Activated naive CD4-positive, alpha-beta T cell (primary cell): ENCODE results near the gene C22orf15.

Experiments
- DNase-seq, 4 experiments: peaks; one replicate each; lab custom pipeline; 2025; lab: John Stamatoyannopoulos, UW

C22orf15 gene

GRCh38 chr22:23750714-23751440 lies 11.9 kb upstream of the C22orf15 start, which contains the start of gene ZNF70:
Gene ZNF70 (minus strand): TSS chr22:23751112. CDS start chr22:23745140, 5,972 bp downstream.
- DNase-seq = peak; percentile 28 to 84 (median 61)

GRCh38 chr22:23751441-23751996 lies 11.3 kb upstream of the C22orf15 start:
- peak in 1 of 4 experiments; percentile 43 for DNase-seq

- DNase-seq = no peak
Observed at GRCh38 chr22:23752090-23752691, 10.6 kb upstream of the C22orf15 start.

GRCh38 chr22:23752750-23753149 lies 10.0 kb upstream of the C22orf15 start:
- no peak for DNase-seq

GRCh38 chr22:23753385-23753784 lies 9.4 kb upstream of the C22orf15 start:
- no peak for DNase-seq

- DNase-seq = no peak
Observed at GRCh38 chr22:23754220-23754919, 8.4 kb upstream of the C22orf15 start, which contains the start of gene VPREB3. Gene VPREB3 (minus strand): TSS chr22:23754425. CDS start chr22:23754363, 62 bp downstream.

GRCh38 chr22:23754980-23755636 lies 7.7 kb upstream of the C22orf15 start:
- DNase-seq = no peak

- no peak for DNase-seq
Observed at GRCh38 chr22:23755711-23756110, 7.1 kb upstream of the C22orf15 start.

- DNase-seq = no peak
Observed at GRCh38 chr22:23756891-23757290, 5.9 kb upstream of the C22orf15 start.

GRCh38 chr22:23759566-23759965 lies 3.2 kb upstream of the C22orf15 start:
- no peak for DNase-seq

- no peak for DNase-seq
Observed at GRCh38 chr22:23760056-23760455, 2.7 kb upstream of the C22orf15 start.

GRCh38 chr22:23763579-23763945 lies 772 bp downstream of the C22orf15 start:
- DNase-seq = peak; percentile 18 to 51 (median 32)

- no peak for DNase-seq
Observed at GRCh38 chr22:23763954-23764353, 1.2 kb downstream of the C22orf15 start.

GRCh38 chr22:23764899-23765881 lies 2.4 kb downstream of the C22orf15 start:
- DNase-seq = no peak

GRCh38 chr22:23767303-23767672 lies 4.5 kb downstream of the C22orf15 start:
- no peak for DNase-seq

GRCh38 chr22:23767673-23768548 lies 5.1 kb downstream of the C22orf15 start, which contains the start of gene CHCHD10:
Gene CHCHD10 (minus strand): TSS chr22:23767972. CDS start chr22:23767874, 98 bp downstream.
- DNase-seq = peak; percentile 51 to 74 (median 54)

GRCh38 chr22:23769321-23769965 lies 6.7 kb downstream of the C22orf15 start:
- DNase-seq = no peak

- no peak for DNase-seq
Observed at GRCh38 chr22:23772315-23772648, 9.5 kb downstream of the C22orf15 start.
